Neural progenitor cell (in vitro differentiated cells): ENCODE measurements around the gene BCR.

Experiments used
- CTCF ChIP-seq: fragments of 200-600 bp; sonication (generic); IDR thresholded peaks from 2 replicates; pipeline ENCODE4 v1.5.1; 2017; ENCODE audit warnings: antibody characterized with exemption, mild to moderate bottlenecking
- EZH2phosphoT487 ChIP-seq: fragments of 200-600 bp; sonication (generic); IDR thresholded peaks from 2 replicates; pipeline ENCODE4 v1.6.1; 2017; ENCODE audit warnings: antibody characterized with exemption

- no peak for TF ChIP-seq CTCF
- no peak for TF ChIP-seq EZH2phosphoT487
Observed at GRCh38 chr22:23192133-23192532, 11.8 kb downstream of the BCR start.
